Measurements from ENCODE around the gene HNRNPD. TPM values are rescaled to one million over a fixed set of nuclear protein-coding genes. Genes with fewer than 3 reads are reported as not detected.
A peak's percentile ranks its signal among the peaks of the same experiment; 100 is the strongest.
"Not testable (repeated sequence)": the region's sequence is repeated elsewhere in the genome, so short reads cannot be mapped to it uniquely, and the experiment has no call there.

HNRNPD gene
- total and polyA plus RNA-seq, 12 donors, result 32.2 to 430 (median 109) TPM

- Histone ChIP-seq H3K27me3 (no peaks in the 10 kb centered on the region), H3K4me1 (replicated peaks in 1 of 2) (peaks cover 17 to 29% of the 10 kb centered on the region in 2 donors), H3K9me3 (replicated peaks in 1 of 3) (no peaks in the 10 kb centered on the region), H3K4me3 (no peak overlapping the region), H3K27ac (peak overlapping the region in 1 of 5 donors; percentile 65), H3K36me3 (replicated peaks in 1 of 2) (peaks cover 0 to 54% of the 10 kb centered on the region in 2 donors)
- no peak for DNase-seq
- WGBS, 4 donors, result 41 to 76% (median 63%) methylated on average over 2 of the region's 2 CpGs
- intact Hi-C loops (cut with DNase I), result loop anchor here in 1 of 2 donors (10.0 kb wide), 1 partner anchor 68 kb away; no protein-coding TSS in a partner anchor
- no peak for TF ChIP-seq POLR2A (IDR thresholded peaks at IDR 0.05)
- TF ChIP-seq CTCF (IDR thresholded peaks at IDR 0.05), result no peak
Observed at GRCh38 chr4:82352825-82353366, 20.9 kb downstream of the HNRNPD start.

GRCh38 chr4:82352118-82352824 is 21.5 kb downstream of the HNRNPD start:
- intact Hi-C loops (cut with DNase I), result loop anchor here in 1 of 2 donors (10.0 kb wide), 1 partner anchor 67 kb away; no protein-coding TSS in a partner anchor
- Histone ChIP-seq H3K9me3 (replicated peaks in 1 of 3) (no peaks in the 10 kb centered on the region), H3K27me3 (no peaks in the 10 kb centered on the region), H3K4me1 (replicated peaks in 1 of 2) (peaks cover 17 to 23% of the 10 kb centered on the region in 2 donors), H3K36me3 (replicated peaks in 1 of 2) (peaks cover 0 to 53% of the 10 kb centered on the region in 2 donors), H3K4me3 (no peak overlapping the region), H3K27ac (peak overlapping the region in 3 of 5 donors; percentile 19 to 65 (median 50))
- WGBS, 4 donors, result 84 to 91% (median 85%) methylated on average over 6 of the region's 6 CpGs
- TF ChIP-seq CTCF (IDR thresholded peaks at IDR 0.05) (no peak), POLR2A (IDR thresholded peaks at IDR 0.05) (no peak)
- no peak for DNase-seq

GRCh38 chr4:82346126-82346525 is 27.7 kb downstream of the HNRNPD start:
- Histone ChIP-seq H3K27me3 (no peaks in the 10 kb centered on the region), H3K4me1 (replicated peaks in 1 of 2) (peaks cover 0 to 4% of the 10 kb centered on the region in 2 donors), H3K9me3 (replicated peaks in 1 of 3) (no peaks in the 10 kb centered on the region), H3K36me3 (replicated peaks in 1 of 2) (peaks cover 0 to 7% of the 10 kb centered on the region in 2 donors), H3K4me3 (no peak overlapping the region), H3K27ac (no peak overlapping the region)
- no peak for DNase-seq
- TF ChIP-seq CTCF (IDR thresholded peaks at IDR 0.05) (no peak), POLR2A (IDR thresholded peaks at IDR 0.05) (no peak)
- intact Hi-C loops (cut with DNase I), result no loop called here

DNA sequence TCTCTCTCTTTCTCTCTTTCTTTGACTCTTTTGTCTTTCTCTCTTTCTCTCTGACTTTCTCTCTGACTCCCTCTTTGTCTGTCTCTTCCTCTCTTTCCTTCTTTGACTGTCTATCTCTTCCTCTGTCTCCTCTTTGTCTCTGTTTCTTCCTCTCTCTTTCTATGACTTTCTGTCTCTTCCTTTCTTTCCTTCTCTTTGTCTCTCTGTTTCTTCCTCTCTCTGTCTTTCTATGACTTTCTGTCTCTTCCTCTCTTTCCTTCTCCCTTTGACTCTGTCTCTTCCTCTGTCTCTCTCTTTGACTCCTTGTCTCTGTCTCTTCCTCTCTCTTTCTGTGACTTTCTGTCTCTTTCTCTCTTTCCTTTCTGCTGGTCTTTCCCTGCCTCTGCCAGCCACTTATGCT is 38.7 kb downstream of the HNRNPD start:
- no peaks in the 10 kb centered on the region for H3K36me3 ChIP-seq (replicated peaks in 1 of 2)
- no peaks in the 10 kb centered on the region for H3K9me3 ChIP-seq (replicated peaks in 1 of 3)
- intact Hi-C loops (cut with DNase I), result no loop called here
- H3K27ac ChIP-seq, result no peak overlapping the region
- DNase-seq, result no peak
- no peaks in the 10 kb centered on the region for H3K4me1 ChIP-seq (replicated peaks in 1 of 2)
- TF ChIP-seq POLR2A (IDR thresholded peaks at IDR 0.05) (no peak), CTCF (IDR thresholded peaks at IDR 0.05) (no peak)
- H3K27me3 ChIP-seq, result no peaks in the 10 kb centered on the region
- H3K4me3 ChIP-seq, result no peak overlapping the region

DNA sequence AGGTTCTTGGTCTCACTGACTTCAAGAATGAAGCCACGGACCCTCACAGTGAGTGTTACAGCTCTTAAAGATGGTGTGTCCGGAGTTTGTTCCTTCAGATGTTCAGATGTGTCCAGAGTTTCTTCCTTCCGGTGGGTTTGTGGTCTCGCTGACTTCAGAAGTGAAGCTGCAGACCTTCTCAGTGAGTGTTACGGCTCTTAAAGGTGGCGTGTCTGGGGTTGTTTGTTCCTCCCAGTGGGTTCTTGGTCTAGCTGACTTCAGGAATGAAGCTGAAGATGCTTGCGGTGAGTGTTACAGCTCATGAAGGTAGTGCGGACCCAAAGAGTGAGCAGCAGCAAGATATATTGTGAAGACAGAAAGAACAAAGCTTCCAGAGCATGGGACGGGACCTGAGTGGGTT is 40.1 kb downstream of the HNRNPD start:
- intact Hi-C loops (cut with DNase I), result not testable (repeated sequence)
- WGBS, 4 donors, result 86 to 93% (median 92%) methylated on average over 9 of the region's 9 CpGs

More for the DNA sequence above, 40.1 kb downstream of the HNRNPD start:
- not testable (repeated sequence) for H3K27me3 ChIP-seq; H3K4me1 ChIP-seq (replicated peaks in 1 of 2); H3K36me3 ChIP-seq (replicated peaks in 1 of 2); DNase-seq; H3K27ac ChIP-seq; H3K9me3 ChIP-seq (replicated peaks in 1 of 3); H3K4me3 ChIP-seq
